ENCODE results near the gene MEPCE. TPM values are rescaled to one million over a fixed set of nuclear protein-coding genes. Genes with fewer than 3 reads are reported as not detected.

Gene MEPCE
- total and polyA plus RNA-seq, 9 of the 15 experiments (the other 6 are each of a cell fraction or from before 2014, with no cell fraction given) = 10.9 to 76.3 (median 44.1) TPM

DNA sequence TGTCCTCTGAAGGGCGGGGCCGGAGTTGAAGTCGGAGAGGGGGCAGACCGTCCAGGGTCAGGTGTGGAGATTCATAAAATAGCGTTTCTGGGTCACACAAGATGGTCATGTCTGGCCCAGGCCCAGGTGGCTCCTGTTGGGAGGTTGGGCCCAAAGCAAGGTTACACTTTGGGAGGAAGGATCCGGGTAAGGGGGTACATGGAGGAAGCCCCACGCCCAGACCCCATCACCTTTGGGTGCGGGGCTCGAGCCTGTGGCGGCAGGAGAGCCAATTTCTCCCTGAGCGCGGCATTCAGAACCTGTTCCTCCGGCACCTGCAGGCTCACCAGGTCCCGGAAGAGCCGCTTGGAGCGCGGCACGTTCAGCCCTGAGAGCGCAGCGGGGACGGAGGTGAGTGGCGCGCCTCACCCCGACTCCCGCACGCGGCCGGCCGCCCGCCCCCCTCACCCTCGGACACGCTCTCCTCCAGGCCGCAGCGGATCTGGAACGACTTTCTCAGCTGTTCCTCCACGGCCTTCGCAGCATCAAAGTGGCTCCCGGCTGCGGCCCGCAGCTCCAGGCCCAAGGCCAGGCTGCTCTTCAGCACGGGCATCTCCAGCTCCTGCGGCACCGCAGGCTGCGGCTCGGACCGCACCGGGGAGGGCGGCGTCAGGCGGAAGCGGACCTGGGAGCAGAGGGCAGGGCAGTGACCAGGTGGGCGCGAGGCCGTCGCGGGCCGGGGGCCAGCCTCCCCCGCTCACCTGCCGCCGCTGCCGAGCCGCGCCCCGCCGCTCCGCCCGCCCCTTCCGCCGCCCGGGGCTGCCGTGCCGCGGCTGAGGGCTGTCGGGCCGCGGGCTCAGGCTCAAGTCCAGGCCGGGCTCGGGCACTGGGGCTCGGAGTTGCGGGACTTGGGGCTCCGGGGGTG, 6.0 kb downstream of the MEPCE start (continued):
- TF ChIP-seq, protein P1, sequence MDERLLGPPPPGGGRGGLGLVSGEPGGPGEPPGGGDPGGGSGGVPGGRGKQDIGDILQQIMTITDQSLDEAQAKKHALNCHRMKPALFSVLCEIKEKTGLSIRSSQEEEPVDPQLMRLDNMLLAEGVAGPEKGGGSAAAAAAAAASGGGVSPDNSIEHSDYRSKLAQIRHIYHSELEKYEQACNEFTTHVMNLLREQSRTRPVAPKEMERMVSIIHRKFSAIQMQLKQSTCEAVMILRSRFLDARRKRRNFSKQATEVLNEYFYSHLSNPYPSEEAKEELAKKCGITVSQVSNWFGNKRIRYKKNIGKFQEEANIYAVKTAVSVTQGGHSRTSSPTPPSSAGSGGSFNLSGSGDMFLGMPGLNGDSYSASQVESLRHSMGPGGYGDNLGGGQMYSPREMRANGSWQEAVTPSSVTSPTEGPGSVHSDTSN (CRISPR knock-in tag; IDR thresholded peaks at IDR 0.05; ENCODE audit: low read depth) = no peak
- TF ChIP-seq, protein P1 (tag; conservative IDR thresholded peaks at IDR 0.05; ENCODE audit: low read depth) = no peak
- TF ChIP-seq, protein P2, sequence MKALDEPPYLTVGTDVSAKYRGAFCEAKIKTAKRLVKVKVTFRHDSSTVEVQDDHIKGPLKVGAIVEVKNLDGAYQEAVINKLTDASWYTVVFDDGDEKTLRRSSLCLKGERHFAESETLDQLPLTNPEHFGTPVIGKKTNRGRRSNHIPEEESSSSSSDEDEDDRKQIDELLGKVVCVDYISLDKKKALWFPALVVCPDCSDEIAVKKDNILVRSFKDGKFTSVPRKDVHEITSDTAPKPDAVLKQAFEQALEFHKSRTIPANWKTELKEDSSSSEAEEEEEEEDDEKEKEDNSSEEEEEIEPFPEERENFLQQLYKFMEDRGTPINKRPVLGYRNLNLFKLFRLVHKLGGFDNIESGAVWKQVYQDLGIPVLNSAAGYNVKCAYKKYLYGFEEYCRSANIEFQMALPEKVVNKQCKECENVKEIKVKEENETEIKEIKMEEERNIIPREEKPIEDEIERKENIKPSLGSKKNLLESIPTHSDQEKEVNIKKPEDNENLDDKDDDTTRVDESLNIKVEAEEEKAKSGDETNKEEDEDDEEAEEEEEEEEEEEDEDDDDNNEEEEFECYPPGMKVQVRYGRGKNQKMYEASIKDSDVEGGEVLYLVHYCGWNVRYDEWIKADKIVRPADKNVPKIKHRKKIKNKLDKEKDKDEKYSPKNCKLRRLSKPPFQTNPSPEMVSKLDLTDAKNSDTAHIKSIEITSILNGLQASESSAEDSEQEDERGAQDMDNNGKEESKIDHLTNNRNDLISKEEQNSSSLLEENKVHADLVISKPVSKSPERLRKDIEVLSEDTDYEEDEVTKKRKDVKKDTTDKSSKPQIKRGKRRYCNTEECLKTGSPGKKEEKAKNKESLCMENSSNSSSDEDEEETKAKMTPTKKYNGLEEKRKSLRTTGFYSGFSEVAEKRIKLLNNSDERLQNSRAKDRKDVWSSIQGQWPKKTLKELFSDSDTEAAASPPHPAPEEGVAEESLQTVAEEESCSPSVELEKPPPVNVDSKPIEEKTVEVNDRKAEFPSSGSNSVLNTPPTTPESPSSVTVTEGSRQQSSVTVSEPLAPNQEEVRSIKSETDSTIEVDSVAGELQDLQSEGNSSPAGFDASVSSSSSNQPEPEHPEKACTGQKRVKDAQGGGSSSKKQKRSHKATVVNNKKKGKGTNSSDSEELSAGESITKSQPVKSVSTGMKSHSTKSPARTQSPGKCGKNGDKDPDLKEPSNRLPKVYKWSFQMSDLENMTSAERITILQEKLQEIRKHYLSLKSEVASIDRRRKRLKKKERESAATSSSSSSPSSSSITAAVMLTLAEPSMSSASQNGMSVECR (CRISPR knock-in tag; IDR thresholded peaks at IDR 0.05) = peak; percentile 78; the same call in 1 of the 2 replicates
- TF ChIP-seq FOXJ2 (tag; IDR thresholded peaks at IDR 0.05) (no peak), ZNF583 (CRISPR knock-in tag; IDR thresholded peaks at IDR 0.05) (no peak; the same call in 1 of the 2 replicates), PURB (CRISPR knock-in tag; IDR thresholded peaks at IDR 0.05; ENCODE audit: low read depth) (no peak), SMAD4 (CRISPR knock-in tag; conservative IDR thresholded peaks at IDR 0.05) (peak; percentile 60), BCL6 (CRISPR knock-in tag; IDR thresholded peaks at IDR 0.05) (no peak)
- TF ChIP-seq, protein P3, sequence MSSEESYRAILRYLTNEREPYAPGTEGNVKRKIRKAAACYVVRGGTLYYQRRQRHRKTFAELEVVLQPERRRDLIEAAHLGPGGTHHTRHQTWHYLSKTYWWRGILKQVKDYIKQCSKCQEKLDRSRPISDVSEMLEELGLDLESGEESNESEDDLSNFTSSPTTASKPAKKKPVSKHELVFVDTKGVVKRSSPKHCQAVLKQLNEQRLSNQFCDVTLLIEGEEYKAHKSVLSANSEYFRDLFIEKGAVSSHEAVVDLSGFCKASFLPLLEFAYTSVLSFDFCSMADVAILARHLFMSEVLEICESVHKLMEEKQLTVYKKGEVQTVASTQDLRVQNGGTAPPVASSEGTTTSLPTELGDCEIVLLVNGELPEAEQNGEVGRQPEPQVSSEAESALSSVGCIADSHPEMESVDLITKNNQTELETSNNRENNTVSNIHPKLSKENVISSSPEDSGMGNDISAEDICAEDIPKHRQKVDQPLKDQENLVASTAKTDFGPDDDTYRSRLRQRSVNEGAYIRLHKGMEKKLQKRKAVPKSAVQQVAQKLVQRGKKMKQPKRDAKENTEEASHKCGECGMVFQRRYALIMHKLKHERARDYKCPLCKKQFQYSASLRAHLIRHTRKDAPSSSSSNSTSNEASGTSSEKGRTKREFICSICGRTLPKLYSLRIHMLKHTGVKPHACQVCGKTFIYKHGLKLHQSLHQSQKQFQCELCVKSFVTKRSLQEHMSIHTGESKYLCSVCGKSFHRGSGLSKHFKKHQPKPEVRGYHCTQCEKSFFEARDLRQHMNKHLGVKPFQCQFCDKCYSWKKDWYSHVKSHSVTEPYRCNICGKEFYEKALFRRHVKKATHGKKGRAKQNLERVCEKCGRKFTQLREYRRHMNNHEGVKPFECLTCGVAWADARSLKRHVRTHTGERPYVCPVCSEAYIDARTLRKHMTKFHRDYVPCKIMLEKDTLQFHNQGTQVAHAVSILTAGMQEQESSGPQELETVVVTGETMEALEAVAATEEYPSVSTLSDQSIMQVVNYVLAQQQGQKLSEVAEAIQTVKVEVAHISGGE (CRISPR knock-in tag; IDR thresholded peaks at IDR 0.05) = peak in 1 of 3 experiments; percentile 11; a peak in 1 of 6 replicates
- TF ChIP-seq, protein P4, sequence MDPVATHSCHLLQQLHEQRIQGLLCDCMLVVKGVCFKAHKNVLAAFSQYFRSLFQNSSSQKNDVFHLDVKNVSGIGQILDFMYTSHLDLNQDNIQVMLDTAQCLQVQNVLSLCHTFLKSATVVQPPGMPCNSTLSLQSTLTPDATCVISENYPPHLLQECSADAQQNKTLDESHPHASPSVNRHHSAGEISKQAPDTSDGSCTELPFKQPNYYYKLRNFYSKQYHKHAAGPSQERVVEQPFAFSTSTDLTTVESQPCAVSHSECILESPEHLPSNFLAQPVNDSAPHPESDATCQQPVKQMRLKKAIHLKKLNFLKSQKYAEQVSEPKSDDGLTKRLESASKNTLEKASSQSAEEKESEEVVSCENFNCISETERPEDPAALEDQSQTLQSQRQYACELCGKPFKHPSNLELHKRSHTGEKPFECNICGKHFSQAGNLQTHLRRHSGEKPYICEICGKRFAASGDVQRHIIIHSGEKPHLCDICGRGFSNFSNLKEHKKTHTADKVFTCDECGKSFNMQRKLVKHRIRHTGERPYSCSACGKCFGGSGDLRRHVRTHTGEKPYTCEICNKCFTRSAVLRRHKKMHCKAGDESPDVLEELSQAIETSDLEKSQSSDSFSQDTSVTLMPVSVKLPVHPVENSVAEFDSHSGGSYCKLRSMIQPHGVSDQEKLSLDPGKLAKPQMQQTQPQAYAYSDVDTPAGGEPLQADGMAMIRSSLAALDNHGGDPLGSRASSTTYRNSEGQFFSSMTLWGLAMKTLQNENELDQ (CRISPR knock-in tag; IDR thresholded peaks at IDR 0.05; ENCODE audit: borderline replicate concordance) = no peak
